NB4 (cell line): Measurements from ENCODE around the gene NPAS3.

Source experiments
- DNase-seq: peaks from one replicate; pipeline ENCODE4 v3.0.0; 2010; ENCODE audit warnings: low read depth
- H3K4me3 ChIP-seq: one replicate; pipeline ENCODE4 v1.5.1; 2011; ENCODE audit warnings: mild to moderate bottlenecking, low read depth, low read length, moderate library complexity
- MYC ChIP-seq: IDR thresholded peaks from 2 replicates; pipeline ENCODE4 v1.6.1; 2011; ENCODE audit warnings: low read depth, low read length
- POLR2A ChIP-seq: IDR thresholded peaks from 2 replicates; pipeline ENCODE4 v1.6.1; 2011; ENCODE audit warnings: mild to moderate bottlenecking; ENCODE audit not compliant: insufficient read length; ENCODE audit errors: extremely low read depth
- TF ChIP-seq, protein P1 (sequence below): IDR thresholded peaks from one replicate; pipeline ENCODE4 v1.5.1; 2012; ENCODE audit warnings: low read depth, low read length
- TF ChIP-seq, protein P2 (sequence below): IDR thresholded peaks from 2 replicates; pipeline ENCODE4 v1.6.1; 2011; ENCODE audit warnings: low read depth, low read length

The NPAS3 gene

DNA sequence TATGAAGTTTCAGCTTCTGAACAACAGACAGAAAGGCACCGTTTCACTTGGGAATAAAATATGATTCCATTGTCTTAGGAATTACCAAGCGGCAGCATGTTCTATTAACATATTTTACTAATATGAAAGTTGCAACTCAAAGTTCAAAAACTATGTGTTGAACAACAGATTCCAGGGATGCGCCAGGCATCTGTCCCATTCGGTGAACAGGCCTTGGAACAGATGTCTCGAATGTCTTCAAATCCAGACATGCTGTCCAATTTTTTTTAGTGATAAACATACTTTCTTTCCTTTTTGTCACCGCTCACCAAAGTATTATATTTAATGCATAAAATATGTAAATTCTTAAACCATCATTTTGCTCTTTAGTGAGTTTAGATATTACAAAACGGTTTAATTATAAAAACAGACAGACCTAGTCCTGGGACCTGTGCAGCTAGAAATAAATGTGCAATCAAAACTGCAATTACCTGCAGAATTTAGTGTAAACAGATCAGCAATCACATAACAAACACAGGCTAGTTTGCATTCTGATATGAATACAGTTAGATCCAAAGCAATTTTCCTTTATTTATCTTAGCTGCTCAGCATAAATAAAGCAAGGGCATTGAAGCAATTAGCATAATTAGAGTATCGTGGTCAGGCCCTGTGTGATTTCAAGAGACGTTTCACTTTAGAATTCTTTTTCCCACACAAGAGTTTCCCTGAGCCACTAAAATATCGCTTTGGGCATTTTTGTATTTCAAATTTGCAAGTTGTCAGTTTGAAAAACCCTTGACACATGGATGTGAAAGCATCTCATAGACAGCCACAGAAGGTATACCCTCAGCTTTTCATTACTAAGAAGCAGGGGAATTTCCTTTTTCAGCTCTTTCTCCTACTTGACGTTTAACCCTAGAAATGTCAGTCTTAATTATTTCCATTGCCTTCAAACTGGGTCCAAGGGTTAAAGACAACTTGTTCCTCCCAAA is 591.4 kb downstream of the NPAS3 start:
- H3K4me3 ChIP-seq, result no peak overlapping the region
- TF ChIP-seq, protein P1, sequence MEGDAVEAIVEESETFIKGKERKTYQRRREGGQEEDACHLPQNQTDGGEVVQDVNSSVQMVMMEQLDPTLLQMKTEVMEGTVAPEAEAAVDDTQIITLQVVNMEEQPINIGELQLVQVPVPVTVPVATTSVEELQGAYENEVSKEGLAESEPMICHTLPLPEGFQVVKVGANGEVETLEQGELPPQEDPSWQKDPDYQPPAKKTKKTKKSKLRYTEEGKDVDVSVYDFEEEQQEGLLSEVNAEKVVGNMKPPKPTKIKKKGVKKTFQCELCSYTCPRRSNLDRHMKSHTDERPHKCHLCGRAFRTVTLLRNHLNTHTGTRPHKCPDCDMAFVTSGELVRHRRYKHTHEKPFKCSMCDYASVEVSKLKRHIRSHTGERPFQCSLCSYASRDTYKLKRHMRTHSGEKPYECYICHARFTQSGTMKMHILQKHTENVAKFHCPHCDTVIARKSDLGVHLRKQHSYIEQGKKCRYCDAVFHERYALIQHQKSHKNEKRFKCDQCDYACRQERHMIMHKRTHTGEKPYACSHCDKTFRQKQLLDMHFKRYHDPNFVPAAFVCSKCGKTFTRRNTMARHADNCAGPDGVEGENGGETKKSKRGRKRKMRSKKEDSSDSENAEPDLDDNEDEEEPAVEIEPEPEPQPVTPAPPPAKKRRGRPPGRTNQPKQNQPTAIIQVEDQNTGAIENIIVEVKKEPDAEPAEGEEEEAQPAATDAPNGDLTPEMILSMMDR, result no peak
- TF ChIP-seq POLR2A (no peak), MYC (no peak)
- TF ChIP-seq, protein P2, sequence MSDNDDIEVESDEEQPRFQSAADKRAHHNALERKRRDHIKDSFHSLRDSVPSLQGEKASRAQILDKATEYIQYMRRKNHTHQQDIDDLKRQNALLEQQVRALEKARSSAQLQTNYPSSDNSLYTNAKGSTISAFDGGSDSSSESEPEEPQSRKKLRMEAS, result no peak
- no peak for DNase-seq

DNA sequence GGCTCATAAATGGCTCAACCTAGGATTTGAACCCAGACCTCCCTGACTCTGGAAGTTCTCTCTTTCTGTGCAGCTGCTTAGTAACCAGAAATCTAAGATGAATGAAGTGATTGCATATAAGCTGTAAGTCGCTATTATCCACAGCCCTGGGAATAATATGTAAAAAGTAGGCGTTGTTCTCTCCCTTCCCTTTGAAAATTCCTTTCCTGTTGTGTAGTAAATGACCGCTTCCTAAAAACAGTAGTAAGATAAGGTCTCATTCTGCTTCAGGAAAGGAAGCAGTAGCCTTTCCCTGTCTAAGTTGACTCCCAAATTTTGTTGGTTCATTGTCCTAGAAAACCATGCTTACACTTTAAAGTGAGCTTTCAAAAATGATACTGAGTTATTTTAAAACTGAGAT is 593.9 kb downstream of the NPAS3 start:
- no peak overlapping the region for H3K4me3 ChIP-seq
- DNase-seq, result no peak
- TF ChIP-seq, protein P2, result no peak
- TF ChIP-seq POLR2A (no peak), MYC (no peak)
- TF ChIP-seq, protein P1, result no peak

DNA sequence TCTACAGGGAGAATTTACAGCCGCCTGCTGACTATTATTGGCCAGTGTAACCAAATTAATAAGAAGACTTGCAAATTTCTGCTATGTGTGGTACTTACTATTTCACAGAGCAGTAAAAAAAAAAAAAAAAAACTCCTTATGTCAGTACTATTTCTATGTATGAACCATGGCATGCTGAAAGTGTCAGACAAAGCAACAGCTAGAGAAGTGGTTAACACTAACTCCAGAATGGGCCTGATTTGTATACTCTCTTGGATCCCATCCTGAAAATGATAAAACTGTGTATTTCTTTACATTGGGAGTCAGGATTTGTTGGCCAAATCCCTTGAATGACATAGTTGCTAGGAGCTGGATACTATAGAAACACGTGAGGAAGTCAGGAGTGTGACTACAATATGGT is 595.4 kb downstream of the NPAS3 start:
- DNase-seq, result no peak
- TF ChIP-seq, protein P1, result no peak
- TF ChIP-seq POLR2A, result no peak
- no peak for TF ChIP-seq MYC
- TF ChIP-seq, protein P2, result no peak
- no peak overlapping the region for H3K4me3 ChIP-seq

DNA sequence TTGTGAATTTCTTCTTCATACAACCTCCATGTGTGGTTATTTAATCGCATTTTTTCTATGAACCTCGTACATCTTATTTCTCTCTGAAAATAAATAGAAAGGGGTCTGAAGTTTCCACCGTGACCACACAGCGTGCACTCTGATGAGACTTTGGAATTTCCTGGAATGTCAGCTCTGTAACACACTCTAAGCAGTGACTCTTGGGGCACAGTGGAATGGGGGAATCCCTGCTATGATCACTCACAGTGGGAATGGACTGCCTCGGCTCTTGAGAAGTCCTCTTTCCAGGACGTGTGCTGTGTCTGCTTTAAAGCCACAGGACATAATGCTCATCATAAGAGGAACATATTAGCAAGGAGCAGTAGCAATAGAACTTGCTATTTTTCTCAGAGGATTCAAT is 596.0 kb downstream of the NPAS3 start:
- DNase-seq, result no peak
- no peak overlapping the region for H3K4me3 ChIP-seq
- TF ChIP-seq, protein P2, result no peak
- TF ChIP-seq MYC, result no peak
- TF ChIP-seq, protein P1, result no peak
- no peak for TF ChIP-seq POLR2A

DNA sequence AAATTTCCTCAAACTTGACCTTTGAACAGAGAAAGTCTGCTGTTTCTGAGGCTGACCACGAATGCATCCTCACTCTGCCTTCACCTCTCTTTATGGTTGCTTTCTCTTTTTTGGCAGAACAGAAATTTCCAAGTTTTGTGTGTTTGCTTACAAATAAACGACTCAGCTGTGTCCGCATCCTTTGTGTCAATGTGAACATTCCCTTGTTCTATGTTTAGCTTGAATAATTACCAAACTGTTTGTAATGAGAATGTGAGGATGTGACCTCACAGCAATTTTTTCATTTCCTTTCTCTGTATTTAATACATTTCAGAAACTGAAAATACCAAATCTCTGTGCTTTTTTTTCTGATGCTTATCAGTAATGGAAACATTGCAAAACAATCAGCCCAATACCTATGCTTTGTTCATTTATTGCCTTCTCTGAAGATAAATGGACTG is 601.3 kb downstream of the NPAS3 start:
- no peak for TF ChIP-seq MYC
- TF ChIP-seq, protein P2, result no peak
- no peak overlapping the region for H3K4me3 ChIP-seq
- no peak for DNase-seq

DNA sequence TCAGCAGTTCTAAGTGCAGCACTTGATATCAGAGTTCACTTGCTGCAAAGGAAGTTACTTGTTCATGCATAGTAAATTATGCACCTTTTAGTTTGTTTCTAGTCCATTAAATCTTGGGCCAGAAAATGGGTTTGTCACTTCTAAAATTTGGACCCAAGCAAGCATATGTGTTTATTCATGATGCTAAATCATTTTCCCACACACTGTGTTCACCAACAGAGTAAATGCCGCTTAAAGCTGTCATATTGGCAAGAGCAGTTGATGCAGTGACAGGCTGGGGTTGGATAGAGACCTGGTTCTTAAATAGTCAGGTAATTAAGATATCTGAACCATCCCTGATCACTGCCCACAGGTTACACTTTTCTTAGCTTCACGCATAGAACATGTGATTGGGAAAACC is 602.5 kb downstream of the NPAS3 start:
- TF ChIP-seq MYC (no peak), POLR2A (no peak)
- TF ChIP-seq, protein P1, result no peak
- TF ChIP-seq, protein P2, result no peak
- no peak for DNase-seq
- no peak overlapping the region for H3K4me3 ChIP-seq
